ENCODE measurements around the gene PLCB1.

- no peak; the same call in 1 of the 2 replicates for TF ChIP-seq CTCF (conservative IDR thresholded peaks at IDR 0.05; ENCODE audit: low read length)
- no peak for TF ChIP-seq EZH2phosphoT487 (IDR thresholded peaks at IDR 0.05; ENCODE audit: borderline replicate concordance)
These were observed 625.1 kb downstream of the PLCB1 start for GRCh38 chr20:8757146-8757545.
